HepG2 (cell line): ENCODE results near the gene PRKACB. TPM values are rescaled to one million over a fixed set of nuclear protein-coding genes. Genes with fewer than 3 reads are reported as not detected.

Source experiments
- ATAC-seq: fragments of 200-7000 bp; cut with Tn5 transposase; 3 replicates; pipeline ENCODE4 v1.9.1; 2020; ENCODE audit warnings: mild to moderate bottlenecking, moderate library complexity
- BruUV-seq: library from RNA; stranded (reverse); fragments of 400-500 nt; replicated peaks from 2 replicates; lab custom pipeline; 2021; lab: Mats Ljungman, UMichigan
- CTCF ChIA-PET: fragments of 300-600 bp; formaldehyde crosslinking; extraction: SDS; loops from one replicate; lab custom pipeline; 2021; ENCODE audit warnings: low total read pairs, inconsistent platforms, low intra/inter-chr PET ratio; lab: Yijun Ruan, JAX
- POLR2A ChIA-PET: fragments of 350-600 bp; sonication (Branson Sonifier 250); formaldehyde crosslinking; loops from one replicate; lab custom pipeline; 2020; ENCODE audit warnings: antibody characterized with exemption, inconsistent platforms; lab: Yijun Ruan, JAX
- DNase-seq: peaks from one replicate; pipeline ENCODE4 v3.0.0-alpha.2; 2015; ENCODE audit warnings: low spot score
- FAIRE-seq: peaks from 3 replicates; lab custom pipeline; 2011; peaks lifted over from hg19 to GRCh38; lab: Jason Lieb, UNC
- H2AFZ ChIP-seq: one replicate; pipeline ENCODE4 v1.6.1; 2011; ENCODE audit warnings: low read length, inconsistent platforms
- H3K27ac ChIP-seq: fragments of 300-600 bp; 3 replicates; pipeline ENCODE4 v1.8.0; 2011; ENCODE audit warnings: mixed run types, mild to moderate bottlenecking, mixed read lengths, low read length, inconsistent platforms; ENCODE audit not compliant: insufficient read depth; ENCODE audit errors: extremely low read length
- H3K27me3 ChIP-seq, 2 experiments: fragments of 200-600 bp in 1 of 2; 2 replicates in 1 of 2; 3 replicates in 1 of 2; pipeline versions ENCODE4 v1.6.0 to v1.8.0; 2011; ENCODE audit warnings: low read length in 2 of 2, mild to moderate bottlenecking in 2 of 2, moderate library complexity in 2 of 2, inconsistent platforms in 1 of 2; ENCODE audit not compliant: insufficient read depth in 2 of 2, control insufficient read depth in 1 of 2
- H3K36me3 ChIP-seq, 2 experiments: fragments of 200-600 bp in 1 of 2; replicated peaks in 1 of 2; 2 replicates in 1 of 2; 3 replicates in 1 of 2; pipeline versions ENCODE4 v1.5.1 to v1.8.0; 2011; ENCODE audit warnings: low read length in 2 of 2, inconsistent platforms in 1 of 2; ENCODE audit not compliant: insufficient read depth in 2 of 2, control insufficient read depth in 1 of 2
- H3K4me1 ChIP-seq: 2 replicates; pipeline ENCODE4 v1.5.1; 2012; ENCODE audit warnings: low read length, inconsistent platforms; ENCODE audit not compliant: insufficient read depth
- H3K4me2 ChIP-seq: 2 replicates; pipeline ENCODE4 v1.6.0; 2011; ENCODE audit warnings: low read depth, low read length, inconsistent platforms
- H3K4me3 ChIP-seq, 3 experiments: fragments of 200-600 bp in 1 of 3; sonication (generic), shearing (Covaris generic) in 1 of 3; replicated peaks in 1 of 3; 2 replicates each; pipeline ENCODE4 v1.5.1; 2011 to 2016; ENCODE audit warnings: low read length in 3 of 3, inconsistent platforms in 2 of 3, low read depth in 2 of 3, mild to moderate bottlenecking in 2 of 3, control low read depth in 1 of 3, mixed read lengths in 1 of 3; ENCODE audit not compliant: insufficient read depth in 1 of 3
- H3K79me2 ChIP-seq: one replicate; pipeline ENCODE4 v1.6.1; 2011; ENCODE audit warnings: low read length, inconsistent platforms; ENCODE audit not compliant: insufficient read depth
- H3K9ac ChIP-seq: 2 replicates; pipeline ENCODE4 v1.6.0; 2011; ENCODE audit warnings: mild to moderate bottlenecking, low read depth, low read length, inconsistent platforms; ENCODE audit not compliant: insufficient read depth
- H3K9me3 ChIP-seq: 2 replicates; pipeline ENCODE4 v1.5.1; 2012; ENCODE audit warnings: mild to moderate bottlenecking, low read length
- H4K20me1 ChIP-seq: 2 replicates; pipeline ENCODE4 v1.6.0; 2011; ENCODE audit warnings: inconsistent platforms, mild to moderate bottlenecking, low read length, moderate library complexity; ENCODE audit not compliant: insufficient read depth
- BCL6 ChIP-seq: IDR thresholded peaks from 2 replicates; pipeline ENCODE4 v1.6.1; 2016; ENCODE audit warnings: missing genetic modification reagents, missing compliant biosample characterization
- CENPX ChIP-seq: sonication (generic); formaldehyde crosslinking; IDR thresholded peaks from 2 replicates; pipeline ENCODE4 v1.9.0; 2021; ENCODE audit warnings: mild to moderate bottlenecking, missing genetic modification reagents, moderate library complexity
- CSRNP1 ChIP-seq: sonication (generic); formaldehyde crosslinking; IDR thresholded peaks from 2 replicates; pipeline ENCODE4 v1.8.1; 2023; ENCODE audit warnings: mild to moderate bottlenecking, missing genetic modification reagents
- DMAP1 ChIP-seq: IDR thresholded peaks from 2 replicates; pipeline ENCODE4 v1.6.1; 2016
- ELF4 ChIP-seq: sonication (generic); formaldehyde crosslinking; IDR thresholded peaks from 2 replicates; pipeline ENCODE4 v1.5.0; 2020; ENCODE audit warnings: missing genetic modification reagents, mild to moderate bottlenecking, moderate library complexity, borderline replicate concordance
- FOXJ3 ChIP-seq: sonication (generic); formaldehyde crosslinking; IDR thresholded peaks from 2 replicates; pipeline ENCODE4 v1.4.0; 2020; ENCODE audit warnings: missing genetic modification reagents, mild to moderate bottlenecking, borderline replicate concordance
- JUN ChIP-seq: sonication (generic); formaldehyde crosslinking; IDR thresholded peaks from 2 replicates; pipeline ENCODE4 v1.4.0; 2020; ENCODE audit warnings: mild to moderate bottlenecking, missing genetic modification reagents
- RXRB ChIP-seq: IDR thresholded peaks from 2 replicates; pipeline ENCODE4 v1.6.1; 2016; ENCODE audit warnings: borderline replicate concordance, missing genetic modification reagents, missing compliant biosample characterization
- ZBTB20 ChIP-seq: sonication (generic); formaldehyde crosslinking; IDR thresholded peaks from 2 replicates; pipeline ENCODE4 v1.8.1; 2023; ENCODE audit warnings: missing genetic modification reagents, low read depth, mild to moderate bottlenecking, borderline replicate concordance
- ZFP36L2 ChIP-seq: sonication (generic); formaldehyde crosslinking; IDR thresholded peaks from 2 replicates; pipeline ENCODE4 v1.4.0; 2020; ENCODE audit warnings: missing genetic modification reagents
- ZNF207 ChIP-seq: fragments of 450-650 bp; IDR thresholded peaks from 2 replicates; pipeline ENCODE4 v1.6.1; 2016; ENCODE audit warnings: antibody characterized with exemption, borderline replicate concordance
- ZNF468 ChIP-seq: sonication (generic); formaldehyde crosslinking; IDR thresholded peaks from 2 replicates; pipeline ENCODE4 v1.8.0; 2022; ENCODE audit warnings: mild to moderate bottlenecking, moderate library complexity, missing genetic modification reagents
- ZNF724P ChIP-seq: sonication (generic); formaldehyde crosslinking; IDR thresholded peaks from 2 replicates; pipeline ENCODE4 v1.8.0; 2022; ENCODE audit warnings: missing genetic modification reagents, borderline replicate concordance
- ZNF788 ChIP-seq: sonication (generic); formaldehyde crosslinking; IDR thresholded peaks from 2 replicates; pipeline ENCODE4 v1.5.0; 2020; ENCODE audit warnings: mild to moderate bottlenecking, missing genetic modification reagents, borderline replicate concordance
- whole genome bisulfite sequencing: methylation state at CpG from one replicate; pipeline ENCODE4 v1.1.6; 2017; ENCODE audit warnings: low lambda C conversion rate; 5-methylcytosine and 5-hydroxymethylcytosine counted together
- in situ Hi-C: cut with HindIII; loops from 2 replicates; pipeline ENCODE4 v1.10.0; 2017; ENCODE audit warnings: low pct_unique_long_range_greater_than_20kb; ENCODE audit not compliant: extremely low pct_ligation_motif_present
- intact Hi-C: fragments of 100-400 bp; cut with micrococcal nuclease; formaldehyde crosslinking; loops from one replicate; pipeline ENCODE4 v1.10.0; 2022; ENCODE audit not compliant: unreplicated experiment
- polyA plus RNA-seq, 8 experiments: library from polyadenylated mRNA; depleted of rRNA in 3 of 8; stranded (reverse) in 7 of 8; unstranded in 1 of 8; fragments of >200 nt; fragmentation: Illumina TruSeq in 4 of 8; extraction: Trizol in 4 of 8; gene quantifications; 2 replicates each; pipeline versions ENCODE4 v1.2.1 to v1.2.3, GENCODE V29; 2011 to 2016; ENCODE audit warnings: low read depth in 4 of 8, missing spikeins in 1 of 8, mixed read lengths in 1 of 8; ENCODE audit not compliant: insufficient read depth in 1 of 8
- total RNA-seq, 5 experiments: library from RNA; depleted of rRNA; stranded (reverse); fragments of >200 nt; fragmentation: Illumina TruSeq; extraction: Trizol; gene quantifications; 2 replicates each; pipeline ENCODE4 v1.2.3, GENCODE V29; 2016; ENCODE audit warnings: low read depth in 1 of 5

Gene PRKACB
- total and polyA plus RNA-seq, 2 of the 13 experiments (the other 11 are each of a cell fraction or from before 2014, with no cell fraction given): 3.5 to 5.8 TPM

DNA sequence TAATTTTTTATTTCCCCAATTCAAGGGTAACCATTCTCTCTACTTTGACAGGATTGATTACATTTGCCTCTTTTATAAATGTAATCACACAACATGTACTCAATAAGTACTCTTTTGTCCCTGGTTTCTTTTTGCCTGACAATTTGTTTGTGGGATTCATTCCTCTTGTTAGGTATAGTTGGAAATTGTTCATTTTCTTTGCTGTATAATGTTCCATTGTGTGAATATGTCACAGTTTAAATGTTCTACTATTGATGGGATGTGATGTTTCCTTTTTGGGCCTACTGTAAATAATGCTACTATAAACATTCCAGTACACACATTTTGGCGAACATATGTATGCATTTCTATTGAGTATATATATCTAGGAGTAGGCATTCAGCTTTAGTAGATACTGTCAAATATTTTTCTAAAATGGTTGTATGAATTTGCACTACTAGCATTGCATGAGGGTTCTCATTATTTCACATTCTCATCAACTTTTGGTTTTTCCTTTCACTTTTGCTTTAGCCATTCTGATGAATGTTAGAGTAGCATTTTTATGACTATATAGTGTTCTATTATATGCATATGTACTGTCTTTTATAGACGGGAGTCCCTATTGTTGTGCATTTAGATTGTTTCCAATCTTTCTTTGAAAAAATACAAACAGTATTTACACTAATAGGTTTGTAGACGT lies 35.0 kb upstream of the PRKACB start:
- Histone ChIP-seq H3K36me3 (no peaks in the 10 kb centered on the region), H3K4me1 (no peaks in the 10 kb centered on the region), H3K4me3 (no peak overlapping the region), H3K27ac (no peak overlapping the region), H4K20me1 (no peaks in the 10 kb centered on the region), H3K79me2 (no peaks in the 10 kb centered on the region), H3K9ac (no peak overlapping the region), H3K27me3 (no peaks in the 10 kb centered on the region), H2AFZ (no peak overlapping the region), H3K9me3 (no peaks in the 10 kb centered on the region), H3K4me2 (no peak overlapping the region)
- TF ChIP-seq ZNF207 (no peak), JUN (CRISPR knock-in tag) (no peak), ZNF724P (CRISPR knock-in tag) (no peak), ZBTB20 (CRISPR knock-in tag) (no peak), ZNF468 (no peak), ZNF788 (no peak), ELF4 (no peak), CSRNP1 (CRISPR knock-in tag) (no peak), DMAP1 (CRISPR knock-in tag) (no peak), ZFP36L2 (no peak), RXRB (no peak), BCL6 (CRISPR knock-in tag) (no peak), FOXJ3 (CRISPR knock-in tag) (no peak), CENPX (CRISPR knock-in tag) (no peak)
- FAIRE-seq (no peak), DNase-seq (no peak), ATAC-seq (no peak)
- BruUV-seq: no TSS peak
- ChIA-PET CTCF (no interaction called here), POLR2A (no interaction called here)
- in situ Hi-C loops: no loop called here
- 90% methylated on average over 3 of the region's 3 CpGs for WGBS
- intact Hi-C loops: no loop called here
